Calu3 (cell line): ENCODE measurements around the gene SMYD5. TPM values are rescaled to one million over a fixed set of nuclear protein-coding genes. Genes with fewer than 3 reads are reported as not detected.

Source experiments
- BruUV-seq: library from RNA; stranded (reverse); fragments of 400-500 nt; replicated peaks from 2 replicates; lab custom pipeline; 2021; lab: Mats Ljungman, UMichigan
- CTCF ChIA-PET: fragments of 300-600 bp; sonication (Branson Sonifier 250); formaldehyde crosslinking; loops from one replicate; lab custom pipeline; 2022; ENCODE audit warnings: antibody characterized with exemption; lab: Charles Lee
- DNase-seq: peaks from one replicate; pipeline ENCODE4 v3.0.0; 2022
- H3K27ac Mint-ChIP-seq: one replicate; pipeline ENCODE4 v1.8.0; 2022; ENCODE audit warnings: mixed read lengths; ENCODE audit not compliant: unreplicated experiment
- H3K27me3 Mint-ChIP-seq: one replicate; pipeline ENCODE4 v1.8.0; 2022; ENCODE audit warnings: mixed read lengths; ENCODE audit not compliant: unreplicated experiment
- H3K36me3 Mint-ChIP-seq: one replicate; pipeline ENCODE4 v1.8.0; 2022; ENCODE audit warnings: mild to moderate bottlenecking, moderate library complexity, mixed read lengths; ENCODE audit not compliant: insufficient read depth, unreplicated experiment
- H3K4me1 Mint-ChIP-seq: one replicate; pipeline ENCODE4 v1.8.0; 2022; ENCODE audit warnings: mild to moderate bottlenecking, low read depth, mixed read lengths; ENCODE audit not compliant: unreplicated experiment
- H3K4me3 Mint-ChIP-seq: one replicate; pipeline ENCODE4 v1.8.0; 2022; ENCODE audit warnings: mild to moderate bottlenecking, low read depth, moderate library complexity, mixed read lengths; ENCODE audit not compliant: unreplicated experiment
- H3K9me3 Mint-ChIP-seq: one replicate; pipeline ENCODE4 v1.8.0; 2022; ENCODE audit warnings: low read depth, mixed read lengths; ENCODE audit not compliant: unreplicated experiment
- intact Hi-C: fragments of 100-400 bp; cut with micrococcal nuclease; formaldehyde crosslinking; loops from one replicate; pipeline ENCODE4 v1.10.0; 2022; ENCODE audit not compliant: unreplicated experiment
- total RNA-seq: library from RNA; stranded (reverse); gene quantifications from 2 replicates; pipeline ENCODE4 v1.2.3, GENCODE V29; 2022
- TF ChIP-seq, protein P1 (sequence below): fragments of 200-600 bp; IDR thresholded peaks from one replicate; pipeline ENCODE4 v1.8.0; 2022; ENCODE audit warnings: antibody characterized with exemption; ENCODE audit not compliant: unreplicated experiment

Gene SMYD5
- total RNA-seq, 1 experiment from 2014 or later = 32.1 TPM

DNA sequence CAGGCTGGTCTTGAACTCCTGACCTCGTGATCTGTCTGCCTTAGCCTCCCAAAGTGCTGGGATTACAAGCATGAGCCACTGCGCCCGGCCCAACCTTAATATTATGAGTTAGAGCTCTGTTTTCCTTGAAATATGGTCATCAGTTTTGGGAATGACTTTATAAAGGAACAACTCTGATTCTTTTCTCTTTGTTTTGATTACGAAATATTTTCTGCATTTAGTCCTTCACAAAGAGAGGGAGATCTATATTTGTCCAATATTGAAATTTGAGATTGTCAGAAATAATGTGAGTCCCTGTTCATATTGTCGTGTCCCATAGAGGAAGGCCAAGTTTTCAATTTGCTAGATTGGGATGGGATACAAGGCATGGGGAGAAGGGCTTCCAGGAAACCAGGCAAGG, 3.1 kb downstream of the SMYD5 start:
- Mint-ChIP-seq H3K27ac (no peak overlapping the region), H3K4me1 (peaks cover 35% of the 10 kb centered on the region), H3K9me3 (no peaks in the 10 kb centered on the region), H3K27me3 (no peaks in the 10 kb centered on the region), H3K36me3 (peaks cover 27% of the 10 kb centered on the region), H3K4me3 (no peak overlapping the region)
- CTCF ChIA-PET = no interaction called here
- BruUV-seq = no TSS peak
- intact Hi-C loops = no loop called here
- TF ChIP-seq, protein P1, sequence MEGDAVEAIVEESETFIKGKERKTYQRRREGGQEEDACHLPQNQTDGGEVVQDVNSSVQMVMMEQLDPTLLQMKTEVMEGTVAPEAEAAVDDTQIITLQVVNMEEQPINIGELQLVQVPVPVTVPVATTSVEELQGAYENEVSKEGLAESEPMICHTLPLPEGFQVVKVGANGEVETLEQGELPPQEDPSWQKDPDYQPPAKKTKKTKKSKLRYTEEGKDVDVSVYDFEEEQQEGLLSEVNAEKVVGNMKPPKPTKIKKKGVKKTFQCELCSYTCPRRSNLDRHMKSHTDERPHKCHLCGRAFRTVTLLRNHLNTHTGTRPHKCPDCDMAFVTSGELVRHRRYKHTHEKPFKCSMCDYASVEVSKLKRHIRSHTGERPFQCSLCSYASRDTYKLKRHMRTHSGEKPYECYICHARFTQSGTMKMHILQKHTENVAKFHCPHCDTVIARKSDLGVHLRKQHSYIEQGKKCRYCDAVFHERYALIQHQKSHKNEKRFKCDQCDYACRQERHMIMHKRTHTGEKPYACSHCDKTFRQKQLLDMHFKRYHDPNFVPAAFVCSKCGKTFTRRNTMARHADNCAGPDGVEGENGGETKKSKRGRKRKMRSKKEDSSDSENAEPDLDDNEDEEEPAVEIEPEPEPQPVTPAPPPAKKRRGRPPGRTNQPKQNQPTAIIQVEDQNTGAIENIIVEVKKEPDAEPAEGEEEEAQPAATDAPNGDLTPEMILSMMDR = no peak
- no peak for DNase-seq

DNA sequence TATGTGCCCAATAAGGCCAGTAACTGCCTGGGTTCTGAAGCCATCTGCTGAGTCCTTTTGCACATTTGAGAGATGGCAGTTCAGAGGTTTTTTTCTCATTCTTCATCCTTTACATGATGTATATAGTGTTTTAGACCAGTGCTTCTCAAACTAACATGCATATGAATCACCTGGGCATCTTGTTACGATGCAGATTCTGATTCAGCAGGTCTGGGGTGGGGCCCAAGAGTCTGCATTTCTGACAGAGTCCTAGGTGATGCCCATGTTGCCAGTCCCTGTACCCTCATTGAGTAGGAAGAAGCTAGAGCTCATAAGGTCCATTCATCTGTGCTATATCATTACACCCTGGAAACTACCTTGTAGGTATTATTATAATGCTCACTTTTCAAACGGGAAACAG, 3.8 kb downstream of the SMYD5 start:
- peaks cover 27% of the 10 kb centered on the region for H3K36me3 Mint-ChIP-seq
- H3K4me3 Mint-ChIP-seq = no peak overlapping the region
- intact Hi-C loops = no loop called here
- TF ChIP-seq, protein P1 = no peak
- peaks cover 29% of the 10 kb centered on the region for H3K4me1 Mint-ChIP-seq
- H3K27ac Mint-ChIP-seq = no peak overlapping the region
- no peaks in the 10 kb centered on the region for H3K27me3 Mint-ChIP-seq
- no peak for DNase-seq
- no TSS peak for BruUV-seq
- no peaks in the 10 kb centered on the region for H3K9me3 Mint-ChIP-seq
- CTCF ChIA-PET = no interaction called here

DNA sequence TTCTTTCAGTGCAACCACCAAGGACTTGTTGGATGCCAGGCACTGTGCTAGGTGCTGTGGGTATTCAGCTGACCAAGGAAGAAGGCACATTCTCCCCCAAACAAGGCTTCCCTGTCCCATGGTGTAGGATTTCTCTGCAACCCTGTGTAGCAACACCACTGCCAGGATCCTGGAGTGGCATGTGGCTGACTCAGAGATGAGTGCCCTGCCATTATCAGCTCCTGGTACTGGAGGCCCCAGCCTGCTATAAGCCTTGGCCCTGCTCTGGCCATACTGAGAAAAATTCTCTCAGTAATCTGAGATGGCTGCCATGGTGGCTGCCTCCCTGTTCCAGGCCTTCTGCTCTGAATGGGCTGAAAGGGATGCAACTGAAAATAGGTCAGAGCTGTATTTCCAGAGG, 4.3 kb downstream of the SMYD5 start:
- CTCF ChIA-PET = no interaction called here
- BruUV-seq = no TSS peak
- Mint-ChIP-seq H3K4me1 (peaks cover 27% of the 10 kb centered on the region), H3K36me3 (peaks cover 26% of the 10 kb centered on the region), H3K27me3 (no peaks in the 10 kb centered on the region), H3K9me3 (no peaks in the 10 kb centered on the region), H3K27ac (no peak overlapping the region), H3K4me3 (no peak overlapping the region)
- TF ChIP-seq, protein P1 = no peak
- intact Hi-C loops = no loop called here
- DNase-seq = no peak

DNA sequence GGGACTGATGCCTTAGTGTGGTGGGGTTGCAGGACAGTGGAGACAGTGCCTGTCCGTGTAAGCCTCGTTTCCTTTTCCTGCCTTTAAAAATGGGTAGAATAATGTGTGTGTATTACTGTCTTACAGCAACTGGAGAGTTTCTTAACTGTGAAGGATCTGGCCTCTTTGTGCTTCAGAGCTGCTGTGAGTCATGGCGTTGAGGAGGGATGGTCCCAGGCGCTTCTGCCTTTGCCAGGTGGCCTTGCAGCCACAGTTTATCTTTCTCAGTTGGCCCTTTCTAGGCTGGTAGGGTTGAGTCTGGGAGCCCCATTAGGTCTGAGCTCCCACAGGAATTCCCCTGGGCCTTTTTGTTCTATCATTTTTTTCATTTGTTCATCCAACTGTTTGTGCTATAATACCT, 9.8 kb downstream of the SMYD5 start:
- CTCF ChIA-PET = no interaction called here
- TF ChIP-seq, protein P1 = no peak
- H3K4me1 Mint-ChIP-seq = no peaks in the 10 kb centered on the region
- intact Hi-C loops = no loop called here
- BruUV-seq = no TSS peak
- H3K27ac Mint-ChIP-seq = no peak overlapping the region
- H3K4me3 Mint-ChIP-seq = no peak overlapping the region
- no peaks in the 10 kb centered on the region for H3K9me3 Mint-ChIP-seq
- H3K27me3 Mint-ChIP-seq = no peaks in the 10 kb centered on the region
- DNase-seq = no peak
- peaks cover 7% of the 10 kb centered on the region for H3K36me3 Mint-ChIP-seq
